PC-9 (cell line): Measurements from ENCODE around the gene MAK.

Source experiments
- CTCF ChIP-seq: fragments of 200-600 bp; sonication (generic); conservative IDR thresholded peaks from 2 replicates; pipeline ENCODE4 v1.6.1; 2017; ENCODE audit warnings: mixed run types, antibody characterized with exemption, mild to moderate bottlenecking, moderate library complexity
- EZH2 ChIP-seq: fragments of 200-600 bp; sonication (generic); IDR thresholded peaks from 2 replicates; pipeline ENCODE4 v1.8.0; 2017; ENCODE audit warnings: antibody characterized with exemption, low read depth

GRCh38 chr6:10723567-10723881, 114.8 kb downstream of the MAK start:
- no peak for TF ChIP-seq CTCF
- no peak for TF ChIP-seq EZH2
